ENCODE results near the gene NLGN3.

NLGN3 gene

GRCh38 chrX:71158603-71159002 lies 14.0 kb downstream of the NLGN3 start:
- TF ChIP-seq CTCF (IDR thresholded peaks at IDR 0.05; ENCODE audit: low read depth, low read length, missing control alignments): no peak
- DNase-seq (ENCODE audit: low read depth): no peak
- H3K4me3 ChIP-seq (ENCODE audit: low read depth, low read length): no peak overlapping the region

DNA sequence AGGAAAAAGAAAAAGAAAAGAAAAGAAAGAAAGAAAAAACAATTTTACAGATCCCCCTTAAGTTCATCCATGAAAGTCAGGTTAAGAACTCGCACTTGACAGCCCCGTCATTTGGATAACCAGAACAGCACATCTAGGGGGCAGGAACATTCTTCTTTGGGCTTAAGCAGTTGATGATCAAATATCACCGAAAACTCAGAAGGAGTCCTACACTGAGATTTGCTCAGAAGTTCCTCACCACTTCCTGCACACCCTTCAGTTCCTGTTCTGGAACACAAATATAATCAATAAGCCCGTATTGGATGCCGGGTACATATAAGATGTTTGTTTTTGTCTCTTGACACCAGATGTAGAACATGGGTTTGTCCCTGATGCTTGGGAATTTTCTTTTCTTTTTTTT lies 14.7 kb downstream of the NLGN3 start:
- no peak for DNase-seq (ENCODE audit: low read depth)
- no peak for TF ChIP-seq CTCF (IDR thresholded peaks at IDR 0.05; ENCODE audit: low read depth, low read length, missing control alignments)

GRCh38 chrX:71160475-71160874 lies 15.8 kb downstream of the NLGN3 start:
- no peak for TF ChIP-seq CTCF (IDR thresholded peaks at IDR 0.05; ENCODE audit: low read depth, low read length, missing control alignments)

More for the DNA sequence above, 14.7 kb downstream of the NLGN3 start:
- no peak overlapping the region for H3K4me3 ChIP-seq (ENCODE audit: low read depth, low read length)

GRCh38 chrX:71162981-71163380 lies 18.3 kb downstream of the NLGN3 start:
- no peak for TF ChIP-seq CTCF (IDR thresholded peaks at IDR 0.05; ENCODE audit: low read depth, low read length, missing control alignments)
- no peak overlapping the region for H3K4me3 ChIP-seq (ENCODE audit: low read depth, low read length)
- no peak for DNase-seq (ENCODE audit: low read depth)

More at GRCh38 chrX:71160475-71160874, 15.8 kb downstream of the NLGN3 start:
- H3K4me3 ChIP-seq (ENCODE audit: low read depth, low read length): no peak overlapping the region
- no peak for DNase-seq (ENCODE audit: low read depth)

DNA sequence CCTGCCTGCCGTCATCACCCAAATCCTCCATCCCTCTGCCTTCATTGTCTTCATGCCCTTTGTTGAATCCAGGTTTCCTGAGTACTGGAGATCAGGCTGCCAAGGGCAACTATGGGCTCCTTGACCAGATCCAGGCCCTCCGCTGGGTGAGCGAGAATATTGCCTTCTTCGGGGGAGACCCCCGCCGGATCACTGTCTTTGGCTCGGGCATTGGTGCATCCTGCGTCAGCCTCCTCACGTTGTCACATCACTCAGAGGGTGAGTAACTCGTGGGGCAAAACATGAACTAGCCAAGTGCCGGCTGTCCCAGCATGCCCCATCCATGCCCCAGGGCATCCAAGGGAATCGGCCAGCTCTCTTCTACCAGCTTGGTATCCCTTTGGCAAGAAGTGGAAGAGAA lies 19.4 kb downstream of the NLGN3 start:
- no peak for DNase-seq (ENCODE audit: low read depth)
- TF ChIP-seq CTCF (IDR thresholded peaks at IDR 0.05; ENCODE audit: low read depth, low read length, missing control alignments): no peak

DNA sequence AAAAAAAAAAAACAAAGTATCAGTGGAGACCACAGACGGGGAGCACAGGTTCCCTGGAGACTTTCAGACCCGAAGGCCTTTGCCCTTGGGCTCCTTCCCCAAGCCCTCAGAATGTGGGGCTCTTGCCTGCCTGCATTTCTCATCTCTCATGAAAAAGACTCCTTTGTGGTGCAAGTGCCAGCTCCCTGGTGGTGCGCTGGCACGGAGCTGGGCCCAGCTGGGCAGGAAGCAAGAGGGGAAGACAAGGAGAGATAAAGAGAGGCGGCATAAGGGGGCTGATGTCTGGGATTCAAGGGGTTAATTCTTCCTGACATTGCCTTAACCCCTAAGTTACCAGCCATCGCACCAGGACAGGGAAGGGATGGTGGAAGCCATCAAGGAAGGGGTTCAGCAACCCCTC lies 21.8 kb downstream of the NLGN3 start:
- H3K4me3 ChIP-seq (ENCODE audit: low read depth, low read length): no peak overlapping the region
- no peak for DNase-seq (ENCODE audit: low read depth)
- TF ChIP-seq CTCF (IDR thresholded peaks at IDR 0.05; ENCODE audit: low read depth, low read length, missing control alignments): no peak

More for the DNA sequence above, 19.4 kb downstream of the NLGN3 start:
- no peak overlapping the region for H3K4me3 ChIP-seq (ENCODE audit: low read depth, low read length)

- no peak overlapping the region for H3K4me3 ChIP-seq (ENCODE audit: low read depth, low read length)
- DNase-seq (ENCODE audit: low read depth): no peak
- no peak for TF ChIP-seq CTCF (IDR thresholded peaks at IDR 0.05; ENCODE audit: low read depth, low read length, missing control alignments)
These were observed 22.6 kb downstream of the NLGN3 start for GRCh38 chrX:71167031-71167781.
